Trophoblast cell (in vitro differentiated cells and primary cell): ENCODE measurements around the gene PSG2.
"Not testable (repeated sequence)": the region's sequence is repeated elsewhere in the genome, so short reads cannot be mapped to it uniquely, and the experiment has no call there.

Experiments used
- DNase-seq, 2 donors: peaks; one replicate each; pipeline ENCODE4 v3.0.0-alpha.2; 2016
- H2AFZ ChIP-seq: 2 replicates; pipeline ENCODE4 v1.6.1; 2013; ENCODE audit warnings: low read length, moderate library complexity, mild to moderate bottlenecking; ENCODE audit not compliant: insufficient read depth, poor library complexity
- H2AK5ac ChIP-seq: 2 replicates; pipeline ENCODE4 v1.6.1; 2013; ENCODE audit warnings: mild to moderate bottlenecking, low read length
- H2BK120ac ChIP-seq: 2 replicates; pipeline ENCODE4 v1.6.1; 2013; ENCODE audit warnings: low read length, mild to moderate bottlenecking, moderate library complexity; ENCODE audit not compliant: insufficient read depth, poor library complexity
- H2BK12ac ChIP-seq: 2 replicates; pipeline ENCODE4 v1.6.1; 2013; ENCODE audit warnings: mild to moderate bottlenecking, low read length, moderate library complexity
- H2BK5ac ChIP-seq: 2 replicates; pipeline ENCODE4 v1.6.1; 2013; ENCODE audit warnings: low read length, low read depth, moderate library complexity, mild to moderate bottlenecking; ENCODE audit not compliant: poor library complexity
- H3K14ac ChIP-seq: 2 replicates; pipeline ENCODE4 v1.6.1; 2013; ENCODE audit warnings: mild to moderate bottlenecking, low read length
- H3K18ac ChIP-seq: 2 replicates; pipeline ENCODE4 v1.6.1; 2013; ENCODE audit warnings: mild to moderate bottlenecking, low read length
- H3K23ac ChIP-seq: 2 replicates; pipeline ENCODE4 v1.6.1; 2013; ENCODE audit warnings: low read length
- H3K27ac ChIP-seq: 2 replicates; pipeline ENCODE4 v1.5.1; 2013; ENCODE audit warnings: low read depth, mild to moderate bottlenecking, inconsistent platforms, low read length, moderate library complexity
- H3K27me3 ChIP-seq: 2 replicates; pipeline ENCODE4 v1.6.1; 2013; ENCODE audit warnings: inconsistent platforms, mild to moderate bottlenecking, low read length, moderate library complexity; ENCODE audit not compliant: insufficient read depth
- H3K36me3 ChIP-seq, 2 experiments: 1 replicate in 1 of 2; 2 replicates in 1 of 2; pipeline ENCODE4 v1.6.1; 2013; ENCODE audit warnings: low read length in 2 of 2, mild to moderate bottlenecking in 2 of 2, moderate library complexity in 1 of 2; ENCODE audit not compliant: insufficient read depth in 2 of 2, control insufficient read depth in 1 of 2
- H3K4ac ChIP-seq: 2 replicates; pipeline ENCODE4 v1.6.1; 2013; ENCODE audit warnings: low read depth, mild to moderate bottlenecking, low read length, moderate library complexity
- H3K4me1 ChIP-seq, 2 experiments: 1 replicate in 1 of 2; 2 replicates in 1 of 2; pipeline ENCODE4 v1.6.1; 2013; ENCODE audit warnings: low read length in 2 of 2, mild to moderate bottlenecking in 2 of 2, moderate library complexity in 1 of 2; ENCODE audit not compliant: insufficient read depth in 2 of 2, control insufficient read depth in 1 of 2
- H3K4me2 ChIP-seq: 2 replicates; pipeline ENCODE4 v1.6.1; 2013; ENCODE audit warnings: inconsistent platforms, mild to moderate bottlenecking, low read length, moderate library complexity
- H3K4me3 ChIP-seq: 2 replicates; pipeline ENCODE4 v1.5.1; 2013; ENCODE audit warnings: mild to moderate bottlenecking, low read depth, low read length, inconsistent platforms
- H3K79me1 ChIP-seq: one replicate; pipeline ENCODE4 v1.6.1; 2013; ENCODE audit warnings: low read length
- H3K79me2 ChIP-seq: 2 replicates; pipeline ENCODE4 v1.6.1; 2013; ENCODE audit warnings: low read length, mild to moderate bottlenecking; ENCODE audit not compliant: control insufficient read depth, insufficient read depth, poor library complexity
- H3K9ac ChIP-seq: 2 replicates; pipeline ENCODE4 v1.6.1; 2013; ENCODE audit warnings: mild to moderate bottlenecking, low read length
- H3K9me3 ChIP-seq: 2 replicates; pipeline ENCODE4 v1.6.1; 2013; ENCODE audit warnings: low read depth, mild to moderate bottlenecking, control low read depth, inconsistent platforms, low read length; ENCODE audit not compliant: insufficient read depth
- H4K12ac ChIP-seq: 2 replicates; pipeline ENCODE4 v1.6.1; 2013; ENCODE audit warnings: low read depth, mild to moderate bottlenecking, low read length, moderate library complexity
- H4K8ac ChIP-seq: 2 replicates; pipeline ENCODE4 v1.6.1; 2013; ENCODE audit warnings: low read depth, mild to moderate bottlenecking, low read length, moderate library complexity
- H4K91ac ChIP-seq: one replicate; pipeline ENCODE4 v1.6.1; 2013; ENCODE audit warnings: low read depth, mild to moderate bottlenecking, low read length, moderate library complexity
- WGBS: extraction: QIAGEN DNeasy Blood & Tissue Kit; methylation state at CpG from one replicate; pipeline ENCODE4 v1.1.7; 2013; ENCODE audit warnings: missing lambda C conversion rate; ENCODE audit not compliant: insufficient read length, insufficient coverage; ENCODE audit errors: extremely low coverage; 5-methylcytosine and 5-hydroxymethylcytosine counted together

PSG2 gene

GRCh38 chr19:43060254-43060653, 22.2 kb downstream of the PSG2 start:
- H4K12ac ChIP-seq, H4K91ac ChIP-seq, H3K23ac ChIP-seq, H3K4ac ChIP-seq, H4K8ac ChIP-seq, H2BK5ac ChIP-seq, H3K14ac ChIP-seq, H3K27ac ChIP-seq, H3K4me3 ChIP-seq, H3K4me2 ChIP-seq, H2BK120ac ChIP-seq, H3K4me1 ChIP-seq, H3K27me3 ChIP-seq, H3K18ac ChIP-seq, H2AK5ac ChIP-seq, H2AFZ ChIP-seq, H3K79me2 ChIP-seq, H2BK12ac ChIP-seq, H3K36me3 ChIP-seq, H3K9me3 ChIP-seq, H3K79me1 ChIP-seq, H3K9ac ChIP-seq: not testable (repeated sequence)
- peak; percentile 76 for DNase-seq
- WGBS: no CpG with 5 or more reads among the region's 3 CpGs

- H3K36me3 ChIP-seq, H4K8ac ChIP-seq, H3K4me3 ChIP-seq, H2BK12ac ChIP-seq, H3K23ac ChIP-seq, H4K91ac ChIP-seq, H3K4me2 ChIP-seq, H3K4me1 ChIP-seq, H3K27me3 ChIP-seq, H3K4ac ChIP-seq, H3K79me2 ChIP-seq, H2BK120ac ChIP-seq, H2BK5ac ChIP-seq, H4K12ac ChIP-seq, H3K79me1 ChIP-seq, H3K27ac ChIP-seq, H3K18ac ChIP-seq, H2AK5ac ChIP-seq, H3K14ac ChIP-seq, H3K9ac ChIP-seq, H2AFZ ChIP-seq, H3K9me3 ChIP-seq: not testable (repeated sequence)
- no CpG with 5 or more reads among the region's 2 CpGs for WGBS
- DNase-seq: peak; percentile 60 to 83
Measured at GRCh38 chr19:43059482-43059881, 23.0 kb downstream of the PSG2 start.

- H2AFZ ChIP-seq, H2AK5ac ChIP-seq, H4K12ac ChIP-seq, H3K4ac ChIP-seq, H3K27me3 ChIP-seq, H3K23ac ChIP-seq, H3K9me3 ChIP-seq, H2BK120ac ChIP-seq, H4K8ac ChIP-seq, H3K14ac ChIP-seq, H3K36me3 ChIP-seq, H2BK5ac ChIP-seq, H3K79me2 ChIP-seq, H3K18ac ChIP-seq, H3K4me1 ChIP-seq, H4K91ac ChIP-seq, H3K4me2 ChIP-seq, H3K79me1 ChIP-seq, H3K9ac ChIP-seq, H3K27ac ChIP-seq, H2BK12ac ChIP-seq, H3K4me3 ChIP-seq: not testable (repeated sequence)
- WGBS: no CpG with 5 or more reads among the region's 2 CpGs
- DNase-seq: peak in 1 of 2 donors; percentile 29
Measured at GRCh38 chr19:43058440-43058839, 24.1 kb downstream of the PSG2 start.

GRCh38 chr19:43047966-43048365, 34.5 kb downstream of the PSG2 start:
- H3K14ac ChIP-seq, H4K12ac ChIP-seq, H3K79me1 ChIP-seq, H3K36me3 ChIP-seq, DNase-seq, H2AK5ac ChIP-seq, H3K23ac ChIP-seq, H2BK5ac ChIP-seq, H3K18ac ChIP-seq, H3K9ac ChIP-seq, H3K4ac ChIP-seq, H3K79me2 ChIP-seq, H3K27me3 ChIP-seq, H3K27ac ChIP-seq, H4K8ac ChIP-seq, H3K9me3 ChIP-seq, H3K4me1 ChIP-seq, H2BK120ac ChIP-seq, H2AFZ ChIP-seq, H3K4me2 ChIP-seq, H4K91ac ChIP-seq, H3K4me3 ChIP-seq, H2BK12ac ChIP-seq: not testable (repeated sequence)
- no CpG with 5 or more reads among the region's 3 CpGs for WGBS
